HG02884 (cell line): ENCODE data around the gene ALPL.

Experiments
- ATAC-seq: cut with Tn5 transposase; IDR thresholded peaks from one replicate; pipeline ENCODE4 v1.9.1; 2021; ENCODE audit warnings: mild to moderate bottlenecking, moderate library complexity; ENCODE audit not compliant: unreplicated experiment

Gene ALPL

DNA sequence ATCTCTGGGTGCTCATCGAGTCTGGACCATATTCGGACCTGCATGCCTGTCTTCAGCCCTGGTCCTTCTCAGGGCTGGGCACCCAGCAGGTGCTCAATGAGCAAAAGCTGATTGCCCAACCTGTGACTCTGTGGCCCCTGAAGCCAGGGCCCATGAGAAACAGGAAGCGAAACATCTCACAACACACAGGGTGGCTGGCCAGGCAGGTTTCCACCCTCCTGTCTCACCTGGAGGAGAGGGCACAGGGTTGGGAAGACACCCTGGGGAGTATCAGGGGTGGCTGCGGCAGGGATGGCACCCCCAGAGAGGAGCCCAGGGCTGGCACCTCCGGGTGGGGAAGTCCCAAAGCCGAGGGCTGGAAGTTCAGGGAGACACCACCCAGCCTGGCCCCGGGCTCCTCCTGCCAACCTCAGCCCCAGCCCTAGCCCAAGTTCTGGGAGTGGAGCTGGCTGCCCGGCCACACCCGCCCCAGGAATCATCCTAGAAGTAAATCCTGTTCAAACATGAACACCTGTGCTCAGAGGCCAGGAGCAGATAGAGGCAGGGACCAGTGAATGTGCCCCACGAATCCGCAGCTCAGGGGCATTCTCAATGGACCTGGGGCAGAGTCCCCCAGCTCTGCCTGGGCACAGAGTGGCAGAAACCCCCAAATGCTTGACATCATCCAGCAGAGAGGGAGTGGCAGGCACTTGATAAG, 105.3 kb downstream of the ALPL start:
- no peak for ATAC-seq

DNA sequence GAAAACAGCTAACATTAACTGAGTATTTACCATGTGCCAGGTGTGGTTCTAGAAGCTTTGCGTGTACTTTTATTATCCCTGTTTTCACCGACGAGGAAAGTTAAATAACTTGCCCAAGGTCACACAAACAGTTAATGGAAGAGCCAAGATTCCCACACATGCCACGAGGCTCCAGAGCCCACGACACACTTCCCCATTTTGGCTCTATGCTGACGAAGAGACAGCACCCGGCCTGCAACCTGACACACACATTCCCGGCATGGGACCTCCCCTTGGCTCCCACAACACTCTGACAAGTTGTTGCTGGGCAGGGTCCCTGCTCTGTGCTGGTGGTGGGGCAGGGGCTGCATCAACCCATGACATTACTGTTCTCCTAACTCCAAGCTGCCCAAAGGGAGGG, 107.1 kb downstream of the ALPL start:
- no peak for ATAC-seq

DNA sequence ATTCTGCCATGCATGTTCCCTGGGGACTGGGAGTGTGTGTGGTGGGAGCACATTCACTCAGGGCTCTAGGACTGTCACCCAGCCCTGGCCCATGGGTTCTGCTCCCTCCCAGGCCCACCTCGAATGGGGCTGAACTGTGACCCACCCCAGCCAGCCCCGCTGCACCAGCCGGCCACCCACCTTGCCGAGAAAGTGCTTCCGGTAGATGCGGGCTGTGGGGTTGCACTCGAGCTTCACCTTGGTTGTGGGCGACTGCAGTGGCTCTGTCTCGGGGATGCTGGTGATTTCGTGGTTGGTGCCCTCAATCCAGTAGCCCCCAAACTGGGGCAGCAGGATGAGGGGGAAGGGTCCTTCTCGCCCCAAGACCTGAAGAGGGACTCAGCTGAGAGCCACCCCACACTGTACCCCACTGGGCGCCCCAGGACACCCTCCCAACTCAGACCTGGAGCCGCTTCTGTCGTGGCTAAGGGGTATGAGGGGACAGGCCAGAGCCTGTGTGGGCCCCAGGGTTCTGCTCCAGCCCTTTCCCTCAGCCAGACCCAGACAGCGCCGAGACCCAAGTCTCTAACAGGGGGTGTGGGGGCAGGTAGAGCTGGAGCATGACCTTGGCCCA, 108.0 kb downstream of the ALPL start:
- no peak for ATAC-seq

DNA sequence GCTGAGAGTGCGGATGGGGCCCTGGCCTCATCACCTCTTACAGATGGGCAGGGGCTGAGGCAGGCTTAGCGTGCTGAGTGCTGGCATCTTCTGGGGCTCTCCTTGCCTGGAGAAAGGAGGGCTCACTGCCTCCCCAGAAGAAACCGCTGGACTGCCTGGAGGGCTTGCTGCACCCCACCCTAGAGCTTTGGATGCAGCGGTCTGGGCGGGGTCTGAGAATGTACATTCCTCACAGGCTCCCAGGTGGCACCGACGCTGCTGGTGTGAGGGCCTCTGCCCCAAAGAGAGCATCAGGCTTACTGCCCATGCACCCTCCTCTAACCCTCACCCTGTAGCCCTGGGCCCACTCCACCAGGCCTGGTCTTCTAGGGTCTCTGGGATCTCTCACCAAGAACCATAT, 108.8 kb downstream of the ALPL start:
- ATAC-seq: no peak

DNA sequence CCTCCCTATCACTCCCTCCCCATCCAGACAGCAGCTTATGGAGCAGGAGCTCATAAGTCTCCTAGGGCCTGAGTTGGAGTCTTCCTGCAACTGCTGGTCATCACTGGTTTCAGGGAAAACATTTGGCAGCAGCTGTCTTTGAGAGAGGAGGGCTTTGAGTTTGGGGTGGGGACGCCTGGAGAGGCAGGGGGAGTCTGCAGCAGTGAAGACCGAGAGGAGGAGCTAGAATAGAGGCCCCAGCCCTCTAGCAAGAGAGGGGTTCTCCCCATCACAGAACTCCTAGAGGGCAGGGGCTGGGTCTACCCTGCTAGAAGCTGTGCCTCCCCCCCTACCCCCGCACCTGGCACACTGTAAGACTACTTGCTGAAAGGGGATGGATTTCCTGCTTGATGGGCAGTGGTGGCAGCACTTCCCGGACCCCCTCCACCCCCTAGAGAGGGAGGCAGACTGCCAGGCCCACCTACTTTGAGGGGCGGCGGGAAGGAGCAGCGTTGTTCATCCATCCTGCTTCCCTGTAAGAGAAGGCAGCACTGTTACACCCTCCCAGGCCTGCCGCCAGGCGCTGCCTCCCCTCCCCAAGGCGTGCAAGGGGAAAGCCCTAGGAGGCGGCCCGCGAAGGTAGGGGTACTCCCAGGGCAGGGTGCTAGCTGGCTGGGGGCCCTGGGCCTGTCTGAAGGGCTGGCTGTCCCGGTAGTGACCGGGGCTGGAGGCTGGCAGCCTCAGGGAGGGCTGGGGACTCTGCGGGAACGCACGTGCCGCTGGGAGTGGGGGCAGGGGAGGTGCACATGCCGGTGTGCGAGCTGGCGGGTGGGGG, 109.5 kb downstream of the ALPL start:
- ATAC-seq: no peak

DNA sequence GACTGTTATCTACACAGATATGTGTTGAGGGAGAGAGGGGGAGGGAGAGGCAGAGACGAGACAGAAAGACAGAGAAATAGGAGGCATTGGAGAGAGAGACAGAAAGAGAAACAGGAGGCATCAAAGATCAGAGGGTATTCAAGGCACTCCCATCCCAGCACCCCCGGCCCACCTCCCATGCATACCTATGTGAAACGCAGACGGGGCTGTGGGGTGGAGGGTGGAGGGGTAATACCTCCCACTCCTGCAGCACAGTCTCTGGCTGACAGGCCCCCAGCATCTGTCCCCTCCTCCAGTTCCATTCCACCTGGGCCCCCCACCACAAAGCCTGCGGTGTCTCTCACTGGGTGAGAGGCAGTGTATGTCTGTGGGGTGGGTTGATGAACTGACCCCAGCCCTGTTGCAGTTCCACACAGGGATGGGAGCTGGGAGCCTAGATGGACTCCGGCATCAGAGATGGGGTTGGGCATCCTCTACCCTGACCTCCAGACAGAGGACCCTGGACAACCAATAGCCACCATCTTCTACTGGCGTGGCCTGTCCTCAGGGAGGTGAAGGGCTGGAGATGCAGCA, 110.2 kb downstream of the ALPL start:
- ATAC-seq: no peak

DNA sequence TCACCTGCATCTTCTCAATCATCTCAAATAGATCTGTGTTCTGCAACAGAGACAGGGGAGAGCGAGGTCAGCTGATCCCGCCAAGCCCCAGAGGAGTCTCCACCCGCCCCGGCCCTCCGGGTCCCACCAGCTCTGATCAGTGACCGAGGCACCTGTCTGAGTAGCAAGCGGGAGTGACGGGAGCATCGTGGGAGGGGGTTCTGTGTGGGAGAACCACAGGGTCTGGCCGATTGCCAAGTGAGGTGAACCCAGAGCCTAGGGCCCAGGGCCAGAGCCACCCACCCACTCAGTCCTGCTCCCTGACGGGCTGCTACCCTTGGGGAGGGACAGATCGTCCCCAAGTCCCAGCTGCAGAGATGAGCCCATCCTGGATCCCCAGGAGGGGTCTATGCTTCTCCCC, 110.8 kb downstream of the ALPL start:
- no peak for ATAC-seq

DNA sequence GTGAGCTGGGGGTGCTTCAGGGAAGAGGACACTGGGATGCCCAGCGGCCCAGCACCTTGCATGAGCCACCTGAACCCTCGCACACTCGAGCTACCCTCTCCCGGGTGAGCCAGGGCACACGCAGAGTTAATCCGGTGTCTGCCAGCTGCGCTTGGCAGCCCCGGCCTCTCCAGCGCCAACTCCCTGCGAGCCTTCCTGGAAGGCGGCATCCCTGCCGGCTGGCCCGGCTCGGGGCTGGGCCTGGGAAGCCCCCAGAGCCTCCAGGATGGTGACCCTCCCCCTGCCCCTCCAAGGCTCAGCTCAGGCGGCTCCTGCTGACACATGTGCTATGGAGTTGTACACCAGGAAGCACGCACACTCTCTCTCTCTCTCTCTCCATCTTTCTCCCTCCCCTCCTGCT, 111.3 kb downstream of the ALPL start:
- ATAC-seq: no peak

DNA sequence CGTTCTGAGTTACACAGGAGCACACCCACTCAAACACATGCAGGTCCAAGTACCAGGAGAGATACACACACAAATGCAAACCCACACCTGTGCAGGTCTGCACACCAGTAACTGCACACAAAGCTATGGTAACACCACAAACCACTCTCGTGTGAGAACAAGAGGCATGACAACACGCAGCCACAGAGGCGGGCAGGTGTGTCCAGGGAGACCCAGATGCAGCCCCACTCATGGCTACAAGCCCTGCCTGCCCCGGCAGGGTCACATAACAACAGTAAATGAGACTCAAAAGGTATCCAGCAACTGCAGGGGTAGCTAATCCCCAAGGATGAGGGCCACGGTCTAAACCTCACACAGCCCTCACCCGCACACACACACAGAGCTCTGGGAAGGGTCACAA, 111.8 kb downstream of the ALPL start:
- no peak for ATAC-seq

DNA sequence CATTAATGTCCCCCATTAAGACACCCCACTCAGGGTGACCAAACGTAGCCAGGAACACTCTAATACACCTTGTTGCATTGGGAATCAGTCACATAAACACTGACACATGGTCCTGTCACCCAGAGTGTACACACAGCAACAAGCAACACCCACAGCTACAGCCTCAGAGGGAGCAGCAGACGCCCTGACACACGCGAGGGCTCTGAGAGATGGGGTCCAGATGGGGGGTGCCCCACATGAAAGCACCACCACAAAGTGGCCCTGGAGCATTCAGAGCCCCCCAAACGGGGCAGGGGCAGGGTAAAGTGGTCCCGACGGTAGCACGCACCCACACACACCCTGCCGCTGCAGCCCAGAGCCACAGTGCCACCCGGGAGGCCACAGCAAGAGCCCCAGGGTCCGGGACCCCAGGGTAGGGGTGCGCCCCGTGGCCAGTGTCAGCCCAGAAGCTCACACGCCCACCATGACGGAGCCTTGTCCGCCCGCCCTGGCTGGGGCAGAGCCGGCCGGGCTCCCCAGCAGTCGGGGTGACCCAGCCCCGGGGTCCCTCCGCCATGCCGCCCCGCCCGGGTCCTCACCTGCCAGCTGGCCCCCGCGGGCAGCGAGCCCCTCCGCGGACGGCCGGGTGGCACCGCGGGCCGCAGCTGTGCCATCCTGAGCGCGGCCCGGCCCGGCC, 112.7 kb downstream of the ALPL start:
- no peak for ATAC-seq

DNA sequence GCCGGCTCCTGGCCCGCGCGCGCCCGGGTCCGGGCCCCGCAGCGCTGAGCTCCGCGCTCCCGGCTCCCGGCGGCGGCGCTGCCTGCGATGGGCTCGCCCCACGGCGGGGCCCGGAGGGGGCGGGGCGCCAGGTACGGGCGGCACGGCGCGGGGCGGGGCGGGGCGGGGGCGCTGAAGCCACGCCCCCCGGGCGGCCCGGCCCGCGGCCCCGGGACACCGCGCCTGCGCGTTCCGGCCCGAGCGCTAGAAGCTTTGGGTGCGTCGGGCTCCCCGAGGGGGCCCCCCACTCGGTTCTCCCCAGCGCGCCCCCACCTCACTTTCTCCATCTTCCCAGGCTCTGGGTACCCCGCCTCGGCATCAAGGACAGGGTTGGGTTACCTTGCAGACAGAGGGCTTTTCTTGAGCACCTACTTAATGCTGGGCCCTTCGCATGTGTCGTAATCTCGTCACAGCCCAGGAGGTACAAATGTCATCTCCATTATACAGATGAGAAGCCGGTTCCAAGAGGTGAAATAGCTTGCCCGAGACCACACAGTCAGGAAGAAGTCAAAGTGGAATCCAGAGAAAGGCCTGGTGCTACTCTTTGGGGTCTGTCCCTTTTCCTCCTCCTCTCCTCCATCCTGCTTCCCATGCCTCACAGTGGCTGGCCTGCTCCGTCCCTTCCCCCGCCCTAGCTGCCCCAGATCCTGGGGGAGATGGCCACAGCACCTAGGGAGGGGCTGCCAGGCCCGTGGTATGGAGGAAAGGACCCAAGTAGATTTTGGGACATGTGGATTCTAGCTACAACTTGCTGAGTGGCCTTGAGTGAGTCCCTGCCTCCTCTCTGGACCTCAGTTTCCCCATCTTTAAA, 113.5 kb downstream of the ALPL start:
- ATAC-seq: no peak

DNA sequence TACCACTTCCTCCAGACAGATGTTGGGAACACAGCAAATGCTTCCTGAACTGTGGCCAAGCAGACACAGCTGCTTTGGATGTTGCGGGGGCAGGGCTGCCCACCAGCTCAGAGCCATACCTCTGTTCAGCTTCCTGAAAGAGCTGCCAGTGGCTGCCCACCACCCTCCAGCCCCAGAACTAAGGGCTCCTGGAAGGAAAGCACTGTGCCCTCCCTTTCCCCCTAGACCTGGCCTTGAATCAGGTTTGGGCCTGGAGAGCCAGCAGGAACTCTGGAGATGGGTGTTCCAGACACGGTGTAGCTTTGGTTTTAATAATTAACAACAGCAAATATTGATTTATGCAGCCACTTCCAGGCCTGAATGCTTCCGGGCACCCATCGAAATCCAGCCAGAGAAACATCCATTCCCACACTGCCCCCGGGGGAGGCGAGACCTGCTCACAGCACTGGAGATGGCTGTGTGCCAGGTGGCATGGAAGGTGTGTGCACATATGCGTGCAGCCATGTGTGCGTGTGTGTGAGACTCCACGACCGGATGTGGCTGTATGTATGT, 114.3 kb downstream of the ALPL start:
- ATAC-seq: no peak

DNA sequence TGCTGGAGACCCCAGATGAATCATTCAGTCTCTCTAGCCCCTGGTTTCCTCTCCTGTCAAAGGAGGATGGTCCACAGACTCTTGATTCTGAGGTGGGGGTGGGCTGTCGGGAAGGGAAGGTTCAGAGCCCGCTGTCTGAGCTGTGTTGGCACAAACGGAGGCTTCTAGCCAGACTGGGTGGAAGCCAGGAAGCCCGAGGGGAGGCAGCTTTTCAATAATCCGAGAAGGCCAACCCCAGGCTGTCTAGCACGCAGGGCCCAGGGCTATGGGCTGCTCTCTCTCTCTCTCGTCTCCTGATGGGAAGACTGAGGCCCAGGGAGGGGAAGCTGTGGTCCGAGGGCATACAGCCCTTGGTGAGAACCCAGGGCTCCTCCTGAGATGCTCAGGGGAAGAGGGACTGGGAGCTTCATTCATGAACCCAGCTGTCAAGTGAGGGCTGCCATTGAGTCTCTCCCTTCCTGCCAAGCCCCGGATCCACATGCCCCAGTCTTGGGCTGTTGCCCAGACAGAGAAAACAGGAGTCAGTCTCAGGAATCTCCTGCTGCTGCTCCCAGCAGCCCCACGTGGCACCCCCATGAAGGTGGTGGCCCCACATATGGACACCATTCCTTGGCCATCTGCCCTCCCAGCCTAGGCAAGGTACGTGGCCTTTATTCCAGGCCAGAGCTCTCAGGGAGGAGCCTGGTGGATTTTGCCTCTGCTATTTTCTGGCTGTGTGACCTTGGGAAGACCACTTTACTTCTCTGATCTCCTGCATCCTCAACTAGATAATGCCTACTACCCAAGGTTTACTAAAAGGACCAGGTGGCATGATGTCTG, 115.6 kb downstream of the ALPL start:
- ATAC-seq: no peak

DNA sequence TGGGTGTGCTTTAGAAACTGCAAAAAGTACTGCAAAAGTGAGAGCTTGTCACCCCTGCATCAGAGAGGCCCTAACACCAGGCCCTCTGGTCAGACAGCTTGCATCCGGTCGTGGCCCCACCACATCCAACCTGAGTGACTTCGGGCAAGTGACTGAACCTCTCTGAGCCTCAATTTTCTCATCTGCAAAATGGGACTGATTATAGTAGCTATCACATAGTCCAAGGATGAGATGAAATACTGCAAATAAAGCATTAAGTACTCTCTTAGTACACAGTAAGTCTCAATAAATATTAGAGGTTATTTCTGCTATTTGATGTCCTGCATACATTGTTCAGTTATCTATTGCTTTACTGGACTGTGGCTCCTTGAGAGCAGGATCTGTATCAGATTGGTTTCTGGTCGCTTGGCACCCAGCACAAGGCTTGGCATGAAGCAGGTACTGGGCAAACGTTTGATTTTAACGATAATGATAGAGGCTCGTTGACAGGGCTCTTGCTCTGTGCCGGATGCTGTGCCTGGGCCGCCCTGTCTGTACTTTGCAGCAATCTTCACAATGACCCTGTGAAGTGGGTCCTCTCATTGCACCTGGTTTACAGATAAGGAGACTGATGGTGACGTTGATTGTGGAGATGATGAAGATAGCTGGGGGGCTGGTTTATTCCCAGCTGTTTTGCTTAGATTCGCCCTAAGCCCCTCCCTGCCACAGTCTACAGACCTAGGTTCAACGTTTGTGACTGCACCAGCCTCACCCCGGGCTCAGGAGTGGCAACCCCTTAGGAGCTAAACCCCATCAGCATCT, 116.4 kb downstream of the ALPL start:
- no peak for ATAC-seq

DNA sequence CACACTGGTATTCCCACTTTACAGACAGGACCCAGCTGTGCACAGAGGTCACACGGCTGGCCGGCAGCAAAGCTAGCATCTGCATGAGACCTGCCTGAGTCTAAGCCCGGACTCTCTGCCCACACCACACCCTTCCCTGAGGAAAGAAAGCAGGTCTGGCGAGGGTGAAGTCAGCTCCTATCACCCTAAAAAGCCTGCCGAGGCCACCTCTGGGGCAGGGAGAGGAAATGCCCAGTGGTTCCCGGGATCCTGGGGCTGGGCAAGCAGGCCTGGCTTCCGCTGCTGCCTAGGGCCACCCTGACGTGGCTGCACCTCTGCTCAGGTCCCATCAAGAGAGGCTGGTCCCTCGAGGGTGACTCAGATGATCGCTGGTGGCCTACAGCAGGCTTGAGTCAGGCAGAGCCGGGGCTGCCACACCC, 117.7 kb downstream of the ALPL start:
- ATAC-seq: no peak
